Putamen (tissue), 1 donor: ENCODE data around the gene TM2D3.
A peak's percentile ranks its signal among the peaks of the same experiment; 100 is the strongest.
"Not testable (repeated sequence)": the region's sequence is repeated elsewhere in the genome, so short reads cannot be mapped to it uniquely, and the experiment has no call there.

Experiments used
- DNase-seq: peaks from one replicate; pipeline ENCODE4 v3.0.0-alpha.2; 2016; ENCODE audit warnings: low spot score

The TM2D3 gene

DNA sequence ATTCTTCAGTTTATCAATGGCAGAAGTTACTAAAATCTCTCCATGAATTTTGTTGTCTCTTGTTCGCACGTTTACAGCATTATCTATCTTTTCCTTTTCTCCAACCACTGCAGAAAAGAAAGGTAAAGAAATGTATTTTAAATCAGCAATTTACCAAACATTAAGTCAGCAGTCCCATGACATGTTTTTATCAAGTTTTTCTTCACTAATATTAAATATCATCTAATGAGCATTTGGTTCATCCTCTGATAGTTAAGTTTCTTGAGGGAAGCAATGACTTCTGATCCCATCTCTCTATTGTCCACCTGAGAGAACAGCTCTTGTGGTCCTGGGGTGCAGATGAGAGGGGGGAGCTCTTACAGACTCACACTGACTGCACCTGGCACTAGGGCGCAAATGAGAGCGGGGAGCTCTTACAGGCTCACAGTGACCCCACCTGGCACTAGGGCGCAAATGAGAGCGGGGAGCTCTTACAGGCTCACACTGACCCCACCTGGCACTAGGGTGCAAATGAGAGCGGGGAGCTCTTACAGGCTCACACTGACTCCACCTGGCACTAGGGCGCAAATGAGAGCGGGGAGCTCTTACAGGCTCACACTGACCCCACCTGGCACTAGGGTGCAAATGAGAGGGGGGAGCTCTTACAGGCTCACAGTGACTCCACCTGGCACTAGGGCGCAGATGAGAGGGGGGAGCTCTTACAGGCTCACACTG lies 2.6 kb upstream of the TM2D3 start:
- not testable (repeated sequence) for DNase-seq

DNA sequence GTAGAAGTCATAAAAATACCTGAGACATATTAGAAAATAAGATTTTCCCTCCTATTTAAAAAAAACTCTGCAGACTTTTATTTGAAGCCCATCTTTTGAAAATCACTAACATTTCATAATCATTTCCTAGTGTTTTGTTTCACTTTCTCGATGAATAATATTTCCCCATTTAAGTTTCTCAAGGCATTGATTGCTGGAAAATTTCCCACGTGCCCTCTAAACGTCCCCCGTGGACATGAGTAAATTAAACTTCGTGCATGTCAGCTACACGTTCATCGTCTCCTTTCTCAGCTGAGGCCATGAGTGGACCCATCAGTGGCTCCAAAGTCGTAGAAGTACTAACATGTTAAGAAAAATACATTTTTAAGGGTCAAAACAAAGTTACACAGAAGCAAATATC lies 2.0 kb upstream of the TM2D3 start:
- no peak for DNase-seq

DNA sequence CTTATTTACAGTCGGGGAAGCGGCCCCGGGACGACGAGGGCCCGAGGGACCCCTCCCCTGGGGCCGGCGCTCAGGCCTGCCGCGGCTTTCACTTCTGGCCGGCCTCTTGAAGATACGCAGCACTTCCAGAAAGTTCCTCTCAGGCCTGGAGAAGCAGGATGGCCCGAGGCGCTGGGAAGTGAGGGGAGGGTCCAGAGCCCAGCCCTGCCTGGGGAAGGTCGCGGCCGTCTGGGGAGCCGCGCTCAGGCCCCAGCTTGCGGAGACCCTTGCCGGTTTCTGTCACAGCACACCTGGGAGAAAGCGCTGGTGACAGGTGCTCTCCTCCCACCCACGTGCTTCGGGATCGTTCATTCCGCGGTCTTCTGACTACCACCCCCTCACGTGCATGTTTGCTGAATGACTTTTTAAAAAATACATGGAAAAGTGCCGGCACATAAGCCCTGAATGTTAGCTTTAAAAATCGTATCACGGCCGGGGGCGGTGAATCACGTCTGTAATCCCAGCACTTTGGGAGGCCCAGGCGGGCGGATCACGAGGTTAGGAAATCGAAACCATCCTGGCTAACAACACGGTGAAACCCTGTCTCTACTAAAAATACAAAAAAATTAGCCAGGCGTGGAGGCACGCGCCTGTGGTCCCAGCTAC lies 727 bp upstream of the TM2D3 start:
- peak; percentile 27 for DNase-seq

DNA sequence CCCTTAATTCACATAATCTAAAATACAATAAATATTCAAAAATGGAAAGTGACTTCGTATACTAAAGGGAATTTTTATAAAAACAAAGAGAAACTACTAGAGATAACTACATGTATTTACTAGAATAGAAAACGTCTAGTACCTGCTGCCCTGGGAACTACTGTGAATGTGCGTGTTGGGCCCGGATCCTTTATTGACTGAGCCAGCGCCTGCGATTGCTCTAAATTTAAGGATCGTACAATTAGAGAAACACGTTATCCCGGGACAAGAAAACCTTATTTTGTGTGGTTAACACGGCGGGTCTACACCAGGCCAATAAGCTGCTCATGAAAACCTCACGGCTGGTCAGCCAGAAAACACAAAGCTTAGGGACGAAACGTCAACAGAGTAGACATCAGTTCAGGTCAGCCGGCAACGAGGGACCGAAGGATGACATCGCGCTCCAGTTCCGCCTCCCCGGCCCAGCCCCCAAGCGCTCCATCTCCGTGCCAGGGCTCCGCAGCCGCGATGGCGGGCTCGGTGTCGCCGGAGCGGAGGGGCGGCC lies 555 bp downstream of the TM2D3 start:
- no peak for DNase-seq

DNA sequence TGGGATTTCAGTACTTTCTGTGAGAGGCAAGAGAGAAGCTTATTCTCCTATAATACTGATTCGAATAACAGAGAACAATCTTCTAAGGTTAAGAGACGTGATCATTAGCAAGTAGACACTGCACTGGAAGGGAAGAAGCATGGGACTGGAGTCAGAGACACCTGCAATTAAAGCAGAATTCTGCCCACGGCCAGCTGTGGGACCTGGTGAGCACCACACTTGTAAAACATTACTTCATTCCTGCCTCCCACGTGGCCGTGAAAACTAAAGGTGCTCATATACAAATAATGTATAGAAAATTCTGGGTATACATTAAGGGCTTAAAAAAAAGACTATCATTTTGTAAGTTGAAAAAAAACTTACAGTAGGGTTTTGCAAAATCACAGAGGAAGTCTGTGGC lies 2.0 kb downstream of the TM2D3 start:
- no peak for DNase-seq

DNA sequence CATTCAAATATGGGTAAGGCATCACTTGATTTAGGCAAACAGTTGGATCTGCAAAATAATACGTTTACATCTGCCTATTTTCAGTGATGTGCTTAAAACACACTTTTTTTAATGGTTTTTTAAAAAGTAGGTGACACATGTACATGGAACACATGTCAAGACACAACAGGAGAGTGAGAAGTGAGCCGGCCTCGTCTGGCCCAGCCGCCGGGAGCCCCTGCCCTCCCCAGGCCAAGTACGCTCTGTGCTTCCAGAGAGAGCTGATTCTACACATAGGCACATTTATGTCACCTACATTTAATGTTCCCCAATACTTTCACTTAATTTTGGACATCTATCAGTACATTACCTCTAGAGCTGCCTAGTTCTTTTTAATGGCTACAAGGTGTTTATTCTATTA lies 3.8 kb downstream of the TM2D3 start:
- DNase-seq, result no peak

DNA sequence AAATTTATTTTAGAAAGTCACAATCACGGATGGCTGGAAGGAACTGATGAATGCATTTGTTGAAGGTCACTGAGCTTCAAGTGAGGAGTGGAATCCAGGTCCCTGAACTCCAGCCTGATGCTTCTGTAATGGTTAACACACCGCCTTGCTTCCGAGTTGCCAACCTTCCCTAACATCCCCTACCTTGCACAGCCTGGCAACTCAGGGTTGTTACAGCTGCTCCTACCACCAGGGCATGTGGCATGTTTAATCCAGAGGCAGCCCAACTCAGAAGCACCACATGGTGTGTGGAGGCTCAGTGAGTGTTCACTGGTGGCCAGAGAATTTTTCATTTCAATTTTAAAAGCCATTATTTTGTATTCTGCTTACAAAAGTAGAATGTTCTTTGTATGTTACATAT lies 4.9 kb downstream of the TM2D3 start:
- no peak for DNase-seq

DNA sequence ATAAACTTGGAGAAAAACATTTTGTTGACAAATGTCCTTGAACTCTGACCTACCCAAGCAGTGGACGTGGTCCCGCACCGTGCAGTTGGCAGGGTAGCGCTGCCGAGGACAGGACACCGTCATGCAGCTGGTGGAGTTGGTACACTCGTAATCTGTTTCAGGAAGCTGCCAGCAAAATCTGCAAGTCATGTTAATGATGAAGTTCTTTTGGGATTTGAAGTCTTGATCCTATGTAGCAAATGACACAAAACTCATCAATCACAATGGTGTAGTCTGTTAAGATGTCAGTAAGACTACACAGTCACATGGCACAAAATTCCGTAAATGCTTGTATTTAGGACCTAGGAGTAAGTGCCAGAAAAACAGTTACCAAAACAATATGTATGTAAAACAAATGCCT lies 5.5 kb downstream of the TM2D3 start:
- DNase-seq, result no peak

DNA sequence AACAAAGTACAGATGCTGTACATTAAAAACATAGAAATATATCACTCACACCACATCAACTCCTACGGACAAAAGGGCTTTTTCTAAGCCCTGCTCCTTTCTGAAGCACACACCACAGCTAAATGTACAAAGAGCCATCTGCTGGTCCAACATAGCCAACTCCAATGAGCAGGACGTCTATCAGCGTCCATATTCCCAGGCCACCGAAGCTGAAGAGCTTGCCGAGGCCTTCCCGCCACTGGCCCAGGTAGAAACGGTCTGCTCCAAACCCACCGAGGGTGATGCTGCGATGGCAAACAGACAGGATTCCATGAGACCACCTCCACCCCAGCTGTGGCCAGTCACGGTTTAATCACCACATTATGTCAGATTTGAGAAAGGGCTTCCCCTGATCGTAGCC lies 9.8 kb downstream of the TM2D3 start:
- peak; percentile 53 for DNase-seq

DNA sequence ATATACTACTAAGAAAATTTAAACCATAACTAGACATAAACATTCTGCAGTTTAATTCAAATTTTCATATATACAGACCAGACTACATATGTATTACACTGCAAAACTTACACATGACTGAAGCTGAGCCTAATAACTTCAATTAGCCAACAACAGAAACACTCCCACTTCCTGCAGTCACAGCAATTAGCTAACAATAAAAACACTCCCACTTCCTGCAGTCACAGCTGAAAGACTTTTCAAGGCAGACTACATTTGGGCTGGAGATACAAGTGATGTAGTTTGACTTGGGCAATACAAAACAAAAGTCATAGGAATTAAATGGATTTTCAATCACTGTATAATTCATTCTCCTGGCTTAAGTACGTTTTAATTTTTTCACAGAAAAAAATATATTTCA lies 10.3 kb downstream of the TM2D3 start:
- no peak for DNase-seq

DNA sequence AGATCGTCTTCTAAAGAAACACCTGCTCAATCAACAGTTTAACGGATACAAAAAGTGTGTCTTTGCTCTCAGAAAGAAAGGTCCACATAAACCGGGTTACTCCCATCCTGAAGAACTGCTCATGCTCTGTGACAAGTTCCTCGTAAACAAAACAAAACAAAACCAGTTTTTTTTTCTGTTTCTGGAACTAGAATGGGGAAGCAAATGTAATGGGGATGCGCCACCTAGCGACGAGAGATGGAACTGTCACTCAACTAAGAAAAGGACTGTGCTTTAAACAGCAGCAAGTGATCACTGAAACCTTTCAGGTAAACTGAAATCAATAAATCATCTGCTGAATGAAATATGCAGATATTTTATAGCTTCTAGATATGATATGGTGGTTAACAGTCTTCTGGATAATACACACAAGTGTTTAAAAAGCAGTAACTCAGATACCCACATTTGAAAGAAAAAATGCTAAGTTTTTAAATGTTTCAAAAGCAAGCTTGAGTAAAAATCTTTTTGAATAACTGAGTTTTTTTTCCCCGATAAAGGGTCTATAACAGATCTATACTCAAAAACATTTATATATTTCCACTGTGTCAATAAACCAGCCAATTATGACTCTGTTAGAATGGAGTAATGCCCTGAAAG lies 10.9 kb downstream of the TM2D3 start:
- DNase-seq, result peak; percentile 78

DNA sequence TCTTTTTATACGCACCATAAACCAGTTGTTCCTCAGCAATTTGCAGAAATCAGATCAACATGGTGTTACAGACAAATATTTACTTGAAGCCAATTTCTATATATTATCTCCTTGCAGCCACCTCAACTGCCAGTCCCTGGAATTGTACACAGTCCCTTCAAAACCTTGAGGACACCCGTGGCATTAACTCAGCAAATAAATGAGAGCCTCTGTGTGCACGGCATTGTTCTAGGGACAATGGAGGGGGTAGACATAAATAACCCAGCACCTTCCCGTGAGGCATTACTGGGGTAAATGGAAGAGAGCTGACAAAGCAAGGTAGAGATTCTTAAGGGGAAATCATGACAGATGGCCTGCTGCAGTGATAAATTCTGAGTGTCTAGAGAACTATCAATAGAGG lies 12.5 kb downstream of the TM2D3 start:
- DNase-seq, result no peak

DNA sequence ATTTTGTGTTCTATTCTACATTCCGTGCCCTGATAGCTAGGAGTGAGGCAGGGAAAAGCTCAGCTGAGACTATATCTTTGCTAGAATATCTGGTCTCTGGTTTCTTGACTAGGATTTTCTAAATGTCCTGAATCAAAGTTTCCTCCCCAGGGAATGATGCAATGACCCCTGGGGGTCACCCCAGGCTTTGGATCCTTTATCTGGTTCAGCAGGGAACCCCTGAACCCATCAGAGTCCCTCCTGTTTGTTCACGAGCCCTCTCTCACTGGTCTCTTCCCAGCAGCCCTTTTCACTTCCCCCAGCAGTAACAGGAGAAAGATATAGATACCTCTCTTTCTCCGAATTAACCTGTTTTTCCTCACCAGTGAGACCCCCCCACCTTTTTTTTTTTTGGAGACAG lies 14.3 kb downstream of the TM2D3 start:
- DNase-seq, result no peak

DNA sequence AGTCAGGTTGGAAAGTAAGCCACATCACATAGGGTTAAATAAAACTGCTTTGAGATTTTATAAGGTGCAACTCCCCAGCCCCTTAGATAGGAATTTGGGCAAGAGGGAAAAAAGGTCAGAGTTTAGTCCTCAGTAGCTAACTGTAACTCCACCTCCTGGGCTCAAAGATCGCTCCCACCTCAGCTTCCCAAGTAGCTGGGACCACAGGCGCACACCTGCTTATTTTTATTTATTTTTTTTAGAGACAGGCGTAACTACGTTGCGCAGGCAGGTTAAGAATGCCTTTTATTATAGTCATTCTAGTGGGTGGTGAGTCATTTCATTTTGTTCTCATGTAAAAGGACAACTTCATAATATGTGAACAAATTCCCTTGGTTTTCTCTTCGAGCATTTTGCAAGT lies 14.7 kb downstream of the TM2D3 start:
- DNase-seq, result no peak

DNA sequence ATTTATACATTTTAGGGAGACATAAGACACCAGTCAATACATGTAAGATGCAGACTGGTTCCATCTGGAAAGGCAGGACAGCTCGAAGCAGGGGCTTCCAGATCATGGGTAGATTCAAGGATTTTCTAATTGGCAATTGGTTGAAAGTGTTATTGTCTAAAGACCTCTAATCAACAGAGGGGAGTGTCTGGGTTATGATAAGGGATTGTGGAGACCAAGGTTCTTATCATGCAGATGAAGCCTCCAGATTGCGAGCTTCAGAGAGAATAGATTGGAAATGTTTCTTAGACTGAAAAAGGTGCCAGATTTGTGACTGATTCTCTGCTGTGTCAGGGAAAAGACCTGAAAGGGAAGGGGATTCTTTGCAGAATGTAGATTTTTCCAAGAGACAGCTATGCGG lies 15.1 kb downstream of the TM2D3 start:
- no peak for DNase-seq

DNA sequence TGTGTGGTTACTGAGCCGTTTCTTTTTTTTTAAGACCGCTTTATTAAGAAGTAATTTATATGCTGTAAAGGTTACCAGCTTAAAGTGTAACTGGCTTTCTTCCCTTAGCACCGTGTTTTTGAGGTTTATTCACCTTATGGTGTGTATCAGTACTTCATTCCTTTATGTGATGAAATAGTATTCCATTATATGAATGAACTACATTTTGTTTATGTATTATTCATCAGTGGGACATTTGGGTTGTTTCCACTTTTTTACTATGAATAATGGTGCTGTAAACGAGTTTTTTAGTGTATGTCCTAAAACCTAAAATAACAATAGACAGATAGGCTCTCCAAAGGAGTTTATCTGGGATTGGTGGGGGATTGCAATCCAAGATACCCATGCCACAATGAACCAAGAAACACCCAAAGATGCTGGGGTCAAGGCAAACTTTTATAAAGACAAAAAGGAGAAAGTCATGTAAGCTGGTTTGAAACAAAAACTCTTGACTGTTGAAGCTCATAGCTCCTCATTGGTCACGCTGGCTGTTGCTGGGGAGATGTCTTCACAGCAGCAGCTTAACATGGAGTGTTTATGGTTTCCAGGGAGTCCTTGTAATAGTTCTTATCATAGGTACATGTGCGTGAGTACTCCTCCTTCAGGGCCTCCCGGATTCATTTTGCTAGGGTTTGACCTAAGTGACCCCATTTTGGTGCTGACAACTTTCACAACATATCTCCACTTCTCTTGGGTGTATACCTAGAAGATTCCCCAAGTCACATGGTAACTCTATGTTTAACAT lies 16.0 kb downstream of the TM2D3 start:
- DNase-seq, result no peak

DNA sequence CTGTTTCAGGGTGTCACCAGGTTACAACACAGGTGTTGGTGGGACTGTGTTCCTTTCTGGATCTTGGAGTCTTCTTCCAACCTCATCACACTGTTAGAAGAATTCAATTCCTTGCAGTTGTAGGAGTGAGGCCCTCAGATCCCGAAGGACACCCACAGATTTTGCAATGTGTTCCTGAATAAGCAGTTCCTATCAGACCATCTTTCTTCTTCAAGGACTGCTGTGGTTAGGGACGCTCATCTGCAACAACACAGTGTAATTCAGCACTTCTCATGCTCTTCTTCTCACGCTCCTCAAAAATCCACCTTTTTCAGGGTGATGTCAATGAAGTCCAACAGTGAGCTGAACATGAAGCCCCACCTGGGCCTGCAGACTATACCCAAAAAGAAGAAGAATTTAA lies 18.8 kb downstream of the TM2D3 start:
- no peak for DNase-seq

DNA sequence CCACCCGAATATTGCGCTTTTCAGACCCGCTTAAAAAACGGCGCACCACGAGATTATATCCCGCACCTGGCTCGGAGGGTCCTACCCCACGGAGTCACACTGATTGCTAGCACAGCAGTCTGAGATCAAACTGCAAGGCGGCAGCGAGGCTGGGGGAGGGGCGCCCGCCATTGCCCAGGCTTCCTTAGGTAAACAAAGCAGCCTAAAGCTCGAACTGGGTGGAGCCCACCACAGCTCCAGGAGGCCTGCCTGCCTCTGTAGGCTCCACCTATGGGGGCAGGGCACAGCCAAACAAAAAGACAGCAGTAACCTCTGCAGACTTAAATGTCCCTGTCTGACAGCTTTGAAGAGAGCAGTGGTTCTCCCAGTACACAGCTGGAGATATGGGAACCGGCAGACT lies 25.5 kb downstream of the TM2D3 start:
- DNase-seq, result not testable (repeated sequence)

DNA sequence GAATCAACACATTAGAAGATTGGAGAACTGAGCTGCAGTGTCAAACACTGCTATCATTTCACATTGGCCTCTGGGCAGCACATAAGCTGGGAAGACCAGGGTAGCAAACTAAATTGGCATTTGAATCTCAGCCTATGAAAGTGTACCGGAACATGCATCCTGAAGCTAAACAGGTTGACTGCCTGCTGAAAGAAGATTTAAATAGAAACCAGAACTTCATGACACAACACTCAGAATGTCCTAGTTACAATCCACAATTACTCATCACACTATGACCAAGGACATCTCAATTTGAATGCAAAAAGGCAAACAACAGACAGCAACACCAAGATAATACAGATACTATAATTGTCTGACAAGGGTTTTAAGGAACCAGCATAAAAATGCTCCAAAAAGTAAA lies 26.2 kb downstream of the TM2D3 start:
- no peak for DNase-seq

DNA sequence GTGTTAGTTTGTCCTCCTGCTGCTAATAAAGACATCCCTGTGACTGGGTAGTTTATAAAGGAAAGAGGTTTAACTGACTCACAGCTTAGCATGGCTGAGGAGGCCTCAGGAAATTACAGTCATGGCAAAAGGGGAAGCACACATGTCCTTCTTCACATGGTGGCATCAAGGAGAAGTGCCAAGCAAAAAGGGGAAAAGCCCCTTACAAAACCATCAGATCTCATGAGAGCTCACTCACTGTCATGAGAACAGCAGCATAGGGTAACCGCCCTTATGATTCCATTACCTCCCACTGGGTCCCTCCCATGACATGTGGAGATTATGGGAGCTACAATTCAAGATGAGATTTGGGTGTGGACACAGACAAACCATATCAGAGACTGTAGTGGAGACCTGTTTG lies 27.0 kb downstream of the TM2D3 start:
- DNase-seq, result no peak

DNA sequence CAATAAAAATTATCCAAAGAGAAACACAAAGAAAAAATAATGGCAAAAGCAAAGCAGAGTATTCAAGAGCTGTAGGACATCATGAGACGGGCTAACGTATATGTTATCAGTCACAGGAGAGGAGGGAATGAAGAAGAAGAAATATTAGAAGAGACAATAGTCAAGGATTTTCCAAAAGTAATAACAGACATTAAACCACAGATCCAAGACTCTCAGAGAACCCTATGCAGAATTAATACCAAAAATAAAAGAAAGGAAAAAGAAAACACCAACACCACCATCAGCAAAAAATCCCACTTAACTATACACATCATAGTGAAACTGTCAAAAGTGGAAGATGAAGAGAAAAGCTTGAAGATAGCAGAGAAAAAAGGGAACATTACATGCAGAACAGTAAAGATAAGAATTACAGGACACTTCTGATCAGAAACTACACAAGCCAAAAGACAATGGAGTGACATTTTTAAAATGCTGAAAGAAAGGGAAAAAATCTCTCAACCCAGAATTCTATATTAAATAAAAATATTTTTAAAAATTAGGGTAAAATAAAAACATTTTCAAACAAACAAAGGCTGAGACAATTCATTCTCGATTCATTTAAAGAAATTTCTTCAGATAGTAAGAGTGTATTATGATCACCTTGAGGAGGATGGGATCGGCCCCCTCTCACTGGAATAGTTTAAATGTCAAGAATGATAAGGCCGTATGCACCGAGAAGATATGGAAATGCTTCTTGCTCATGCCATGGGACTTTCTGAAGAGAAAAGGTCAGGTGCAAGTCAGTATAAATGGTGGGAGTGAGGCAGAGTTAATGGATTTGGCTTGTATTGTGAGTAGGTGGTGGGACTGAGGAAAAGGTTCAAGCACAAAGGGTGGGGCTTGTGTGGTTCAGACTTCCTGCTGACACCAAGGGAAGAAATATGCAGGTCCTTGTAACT lies 28.5 kb downstream of the TM2D3 start:
- DNase-seq, result no peak
